ENCODE results near the gene NOTO.

- TF ChIP-seq EZH2 (IDR thresholded peaks at IDR 0.05; ENCODE audit: borderline replicate concordance) (no peak), CTCF (IDR thresholded peaks at IDR 0.05; ENCODE audit: poor library complexity) (peak; percentile 79)
Measured at GRCh38 chr2:73163483-73164367, 38.6 kb upstream of the NOTO start.

Data from hepatocyte (in vitro differentiated cells).